ENCODE measurements around the gene PKD1L1.

Gene PKD1L1

GRCh38 chr7:47783456-47784223 lies 164.6 kb downstream of the PKD1L1 start:
- H3K4me3 ChIP-seq (ENCODE audit: low read length) = peak overlapping the region; percentile 51
- no peaks in the 10 kb centered on the region for H3K9me3 ChIP-seq (ENCODE audit: control insufficient read depth, low read length)
- no peaks in the 10 kb centered on the region for H3K36me3 ChIP-seq (ENCODE audit: control insufficient read depth, insufficient read depth, low read length, severe bottlenecking)
- H3K9ac ChIP-seq (ENCODE audit: low read length) = peak overlapping the region; percentile 68
- peaks cover 65% of the 10 kb centered on the region for H3K4me1 ChIP-seq (ENCODE audit: control insufficient read depth, insufficient read depth, low read length)
- H3K27me3 ChIP-seq (replicated peaks; ENCODE audit: control insufficient read depth, insufficient read depth, low read length) = no peaks in the 10 kb centered on the region
- DNase-seq (ENCODE audit: low read depth) = peak; percentile 94

DNA sequence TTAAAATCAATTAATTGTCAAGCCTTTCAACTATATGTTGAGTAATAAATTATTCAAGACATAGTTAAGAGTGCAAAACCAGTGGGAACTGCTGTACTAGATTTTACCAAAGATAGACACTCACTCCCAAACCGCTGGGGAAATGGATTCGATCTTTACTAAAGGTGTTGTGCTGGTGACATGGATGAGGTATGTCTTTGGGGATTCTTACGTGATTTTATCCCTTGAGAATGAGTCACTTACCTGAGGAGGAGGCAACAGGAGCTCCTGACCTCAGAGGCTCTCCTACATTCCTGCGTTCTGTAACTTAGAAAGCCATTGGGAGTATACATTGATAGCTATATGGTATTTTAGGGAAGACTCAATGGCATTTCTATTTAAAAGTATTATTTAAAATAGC lies 165.5 kb downstream of the PKD1L1 start:
- Histone ChIP-seq H3K9me3 (ENCODE audit: control insufficient read depth, low read length) (no peaks in the 10 kb centered on the region), H3K27me3 (replicated peaks; ENCODE audit: control insufficient read depth, insufficient read depth, low read length) (no peaks in the 10 kb centered on the region), H3K4me1 (ENCODE audit: control insufficient read depth, insufficient read depth, low read length) (peaks cover 65% of the 10 kb centered on the region), H3K9ac (ENCODE audit: low read length) (no peak overlapping the region), H3K4me3 (ENCODE audit: low read length) (peak overlapping the region; percentile 51), H3K36me3 (ENCODE audit: control insufficient read depth, insufficient read depth, low read length, severe bottlenecking) (no peaks in the 10 kb centered on the region)
- no peak for DNase-seq (ENCODE audit: low read depth)

DNA sequence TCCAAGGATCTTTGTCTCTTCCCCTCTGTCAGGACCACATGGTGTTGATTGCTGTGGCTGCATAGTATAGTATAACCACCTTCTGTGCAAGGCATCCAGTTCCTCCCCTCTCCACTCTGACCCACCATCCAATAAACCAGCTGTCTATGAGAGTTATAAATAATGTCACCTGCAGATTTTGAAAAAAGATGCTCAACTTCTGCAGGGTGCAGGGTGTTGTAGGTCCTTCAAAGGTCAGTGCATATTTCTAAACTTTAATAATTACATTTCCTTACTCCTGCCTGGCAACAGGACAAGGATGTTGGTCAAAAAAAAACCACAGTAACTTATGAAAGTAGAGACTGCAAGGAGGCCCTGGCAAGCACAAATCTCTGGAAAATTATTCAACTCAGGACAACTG lies 166.2 kb downstream of the PKD1L1 start:
- DNase-seq (ENCODE audit: low read depth) = peak; percentile 45
- Histone ChIP-seq H3K36me3 (ENCODE audit: control insufficient read depth, insufficient read depth, low read length, severe bottlenecking) (no peaks in the 10 kb centered on the region), H3K9ac (ENCODE audit: low read length) (no peak overlapping the region), H3K27me3 (replicated peaks; ENCODE audit: control insufficient read depth, insufficient read depth, low read length) (no peaks in the 10 kb centered on the region), H3K9me3 (ENCODE audit: control insufficient read depth, low read length) (no peaks in the 10 kb centered on the region), H3K4me3 (ENCODE audit: low read length) (no peak overlapping the region), H3K4me1 (ENCODE audit: control insufficient read depth, insufficient read depth, low read length) (peaks cover 58% of the 10 kb centered on the region)

- H3K4me1 ChIP-seq (ENCODE audit: control insufficient read depth, insufficient read depth, low read length) = peaks cover 43% of the 10 kb centered on the region
- no peak for DNase-seq (ENCODE audit: low read depth)
- no peaks in the 10 kb centered on the region for H3K9me3 ChIP-seq (ENCODE audit: control insufficient read depth, low read length)
- H3K36me3 ChIP-seq (ENCODE audit: control insufficient read depth, insufficient read depth, low read length, severe bottlenecking) = no peaks in the 10 kb centered on the region
- H3K9ac ChIP-seq (ENCODE audit: low read length) = no peak overlapping the region
- H3K4me3 ChIP-seq (ENCODE audit: low read length) = no peak overlapping the region
- no peaks in the 10 kb centered on the region for H3K27me3 ChIP-seq (replicated peaks; ENCODE audit: control insufficient read depth, insufficient read depth, low read length)
Measured at GRCh38 chr7:47780555-47780954, 167.7 kb downstream of the PKD1L1 start.

DNA sequence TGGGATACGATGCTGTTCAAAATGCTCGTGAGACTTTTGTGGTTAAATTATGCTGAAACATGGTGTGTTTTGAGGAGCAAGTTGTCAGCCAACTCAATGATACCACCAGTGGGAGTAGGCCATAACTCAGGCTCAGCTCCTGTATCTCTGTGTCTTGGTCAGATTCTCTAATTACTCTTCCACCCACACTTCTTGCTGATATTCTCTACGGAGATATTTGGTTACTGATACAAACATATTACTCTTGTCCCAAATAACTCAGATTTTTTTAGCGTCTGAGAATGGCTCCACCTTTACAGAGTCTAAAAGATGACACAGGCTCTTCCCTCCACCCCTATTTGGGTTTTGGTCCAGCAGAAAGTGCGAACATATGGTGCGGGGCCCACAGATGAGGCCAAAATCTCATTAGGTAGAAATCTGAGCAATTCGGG lies 168.9 kb downstream of the PKD1L1 start:
- H3K9ac ChIP-seq (ENCODE audit: low read length) = no peak overlapping the region
- H3K36me3 ChIP-seq (ENCODE audit: control insufficient read depth, insufficient read depth, low read length, severe bottlenecking) = no peaks in the 10 kb centered on the region
- no peak overlapping the region for H3K4me3 ChIP-seq (ENCODE audit: low read length)
- no peaks in the 10 kb centered on the region for H3K27me3 ChIP-seq (replicated peaks; ENCODE audit: control insufficient read depth, insufficient read depth, low read length)
- H3K4me1 ChIP-seq (ENCODE audit: control insufficient read depth, insufficient read depth, low read length) = peaks cover 31% of the 10 kb centered on the region
- H3K9me3 ChIP-seq (ENCODE audit: control insufficient read depth, low read length) = no peaks in the 10 kb centered on the region
- DNase-seq (ENCODE audit: low read depth) = no peak

GRCh38 chr7:47778153-47778661 lies 170.1 kb downstream of the PKD1L1 start:
- no peak for DNase-seq (ENCODE audit: low read depth)
- H3K9ac ChIP-seq (ENCODE audit: low read length) = no peak overlapping the region
- H3K36me3 ChIP-seq (ENCODE audit: control insufficient read depth, insufficient read depth, low read length, severe bottlenecking) = no peaks in the 10 kb centered on the region
- H3K27me3 ChIP-seq (replicated peaks; ENCODE audit: control insufficient read depth, insufficient read depth, low read length) = peaks cover 11% of the 10 kb centered on the region
- H3K4me1 ChIP-seq (ENCODE audit: control insufficient read depth, insufficient read depth, low read length) = peaks cover 20% of the 10 kb centered on the region
- no peak overlapping the region for H3K4me3 ChIP-seq (ENCODE audit: low read length)
- no peaks in the 10 kb centered on the region for H3K9me3 ChIP-seq (ENCODE audit: control insufficient read depth, low read length)

- H3K9ac ChIP-seq (ENCODE audit: low read length) = no peak overlapping the region
- peaks cover 15% of the 10 kb centered on the region for H3K27me3 ChIP-seq (replicated peaks; ENCODE audit: control insufficient read depth, insufficient read depth, low read length)
- H3K4me1 ChIP-seq (ENCODE audit: control insufficient read depth, insufficient read depth, low read length) = peaks cover 14% of the 10 kb centered on the region
- no peaks in the 10 kb centered on the region for H3K36me3 ChIP-seq (ENCODE audit: control insufficient read depth, insufficient read depth, low read length, severe bottlenecking)
- no peak overlapping the region for H3K4me3 ChIP-seq (ENCODE audit: low read length)
- no peaks in the 10 kb centered on the region for H3K9me3 ChIP-seq (ENCODE audit: control insufficient read depth, low read length)
- DNase-seq (ENCODE audit: low read depth) = no peak
Measured at GRCh38 chr7:47777531-47778152, 170.6 kb downstream of the PKD1L1 start.

GRCh38 chr7:47776335-47776734 lies 171.9 kb downstream of the PKD1L1 start:
- H3K9ac ChIP-seq (ENCODE audit: low read length) = no peak overlapping the region
- H3K4me3 ChIP-seq (ENCODE audit: low read length) = no peak overlapping the region
- H3K9me3 ChIP-seq (ENCODE audit: control insufficient read depth, low read length) = no peaks in the 10 kb centered on the region
- no peak for DNase-seq (ENCODE audit: low read depth)
- H3K27me3 ChIP-seq (replicated peaks; ENCODE audit: control insufficient read depth, insufficient read depth, low read length) = peaks cover 15% of the 10 kb centered on the region
- no peaks in the 10 kb centered on the region for H3K36me3 ChIP-seq (ENCODE audit: control insufficient read depth, insufficient read depth, low read length, severe bottlenecking)
- H3K4me1 ChIP-seq (ENCODE audit: control insufficient read depth, insufficient read depth, low read length) = peaks cover 16% of the 10 kb centered on the region

DNA sequence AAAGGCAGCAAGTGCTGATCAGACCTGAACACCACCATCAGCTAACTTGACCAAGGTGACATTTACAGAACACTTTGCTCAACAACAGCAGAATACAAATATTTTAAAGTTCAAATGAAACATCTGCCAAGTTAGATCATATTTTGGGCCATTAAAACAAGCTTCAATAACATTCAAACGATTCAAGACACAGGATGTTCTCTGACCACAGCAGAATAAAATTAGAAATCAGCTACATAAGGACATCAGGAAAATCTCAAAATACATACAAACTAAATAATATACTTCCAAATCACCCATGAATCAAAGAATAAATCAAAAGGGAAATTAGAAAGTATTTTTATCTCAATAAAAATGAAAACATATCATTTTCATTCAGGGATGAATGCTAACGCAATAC lies 173.0 kb downstream of the PKD1L1 start:
- H3K4me1 ChIP-seq (ENCODE audit: control insufficient read depth, insufficient read depth, low read length) = peaks cover 22% of the 10 kb centered on the region
- DNase-seq (ENCODE audit: low read depth) = no peak
- no peaks in the 10 kb centered on the region for H3K36me3 ChIP-seq (ENCODE audit: control insufficient read depth, insufficient read depth, low read length, severe bottlenecking)
- peaks cover 15% of the 10 kb centered on the region for H3K27me3 ChIP-seq (replicated peaks; ENCODE audit: control insufficient read depth, insufficient read depth, low read length)
- no peak overlapping the region for H3K4me3 ChIP-seq (ENCODE audit: low read length)
- no peak overlapping the region for H3K9ac ChIP-seq (ENCODE audit: low read length)
- no peaks in the 10 kb centered on the region for H3K9me3 ChIP-seq (ENCODE audit: control insufficient read depth, low read length)

GRCh38 chr7:47772492-47772891 lies 175.8 kb downstream of the PKD1L1 start:
- H3K4me1 ChIP-seq (ENCODE audit: control insufficient read depth, insufficient read depth, low read length) = peaks cover 14% of the 10 kb centered on the region
- DNase-seq (ENCODE audit: low read depth) = no peak
- no peak overlapping the region for H3K4me3 ChIP-seq (ENCODE audit: low read length)
- peaks cover 18% of the 10 kb centered on the region for H3K27me3 ChIP-seq (replicated peaks; ENCODE audit: control insufficient read depth, insufficient read depth, low read length)
- H3K9ac ChIP-seq (ENCODE audit: low read length) = no peak overlapping the region
- H3K9me3 ChIP-seq (ENCODE audit: control insufficient read depth, low read length) = no peaks in the 10 kb centered on the region
- H3K36me3 ChIP-seq (ENCODE audit: control insufficient read depth, insufficient read depth, low read length, severe bottlenecking) = no peaks in the 10 kb centered on the region

- H3K4me3 ChIP-seq (ENCODE audit: low read length) = no peak overlapping the region
- H3K36me3 ChIP-seq (ENCODE audit: control insufficient read depth, insufficient read depth, low read length, severe bottlenecking) = no peaks in the 10 kb centered on the region
- no peak overlapping the region for H3K9ac ChIP-seq (ENCODE audit: low read length)
- DNase-seq (ENCODE audit: low read depth) = peak; percentile 40
- H3K27me3 ChIP-seq (replicated peaks; ENCODE audit: control insufficient read depth, insufficient read depth, low read length) = peaks cover 18% of the 10 kb centered on the region
- H3K4me1 ChIP-seq (ENCODE audit: control insufficient read depth, insufficient read depth, low read length) = peaks cover 14% of the 10 kb centered on the region
- H3K9me3 ChIP-seq (ENCODE audit: control insufficient read depth, low read length) = no peaks in the 10 kb centered on the region
Measured at GRCh38 chr7:47771990-47772360, 176.3 kb downstream of the PKD1L1 start.
